Amygdala (tissue), 56 donors: ENCODE results near the gene FFAR4.

ENCODE experiments used
- DNase-seq, 56 donors: peaks; one replicate each; lab custom pipeline; 2025; lab: John Stamatoyannopoulos, UW

FFAR4 gene

DNA sequence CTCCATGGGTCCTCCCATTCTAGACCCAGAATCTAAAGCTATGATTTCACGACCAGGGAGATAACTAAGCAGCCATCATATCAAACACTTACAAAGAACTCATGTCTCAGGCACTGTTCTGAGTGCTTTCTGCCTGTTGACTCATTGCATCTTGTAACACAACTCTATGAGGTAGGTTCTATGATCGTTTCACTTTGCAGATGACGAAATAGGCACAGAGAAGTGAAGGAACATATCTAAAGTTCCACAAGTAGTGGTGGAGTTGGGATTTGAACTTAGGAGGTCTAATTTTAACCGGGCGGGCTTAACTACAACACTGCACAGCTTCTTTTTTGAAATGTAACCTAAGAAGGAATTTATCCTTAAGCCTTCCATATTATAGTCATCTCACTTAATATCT lies 31.7 kb downstream of the FFAR4 start:
- DNase-seq, result no peak

- DNase-seq, result no peak
These were observed 32.9 kb downstream of the FFAR4 start for GRCh38 chr10:93599335-93599734.

GRCh38 chr10:93599778-93600177 lies 33.3 kb downstream of the FFAR4 start:
- DNase-seq, result no peak

DNA sequence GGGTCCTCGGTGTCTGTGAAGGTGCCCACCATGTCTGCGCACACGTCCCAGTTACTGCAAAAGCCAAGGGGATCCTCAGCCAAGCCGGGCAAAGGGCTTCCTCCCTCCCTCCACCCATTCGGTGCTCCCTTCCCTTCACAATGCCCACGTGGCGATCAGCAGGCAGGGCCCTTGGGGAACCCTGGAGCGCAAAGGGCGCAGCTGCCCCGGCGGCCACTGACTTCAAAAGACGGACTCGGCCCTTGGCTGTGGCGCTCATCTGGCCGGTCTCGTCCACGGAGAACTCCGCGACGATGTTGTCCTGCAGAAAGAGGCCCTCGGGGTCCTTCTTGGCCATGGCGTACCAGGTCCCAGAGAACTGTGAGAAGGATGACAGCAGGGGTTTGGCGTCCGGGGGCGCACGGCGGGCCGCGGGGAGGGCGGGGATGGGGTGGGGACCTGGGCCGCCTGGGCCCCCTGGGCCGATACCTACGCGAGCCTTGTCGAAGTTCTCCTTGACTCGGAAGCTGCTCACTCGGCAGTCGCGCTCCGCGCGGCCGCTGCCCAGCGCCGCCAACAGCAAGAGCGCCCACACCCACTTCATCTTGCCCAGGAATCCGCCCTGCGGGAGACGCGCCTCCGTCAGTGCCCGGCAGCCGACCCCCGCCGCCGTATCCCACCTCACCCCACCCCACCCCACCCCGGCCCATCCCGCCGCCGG lies 34.1 kb downstream of the FFAR4 start:
- peak in 4 of 56 donors; percentile 10 to 61 (median 18) for DNase-seq

DNA sequence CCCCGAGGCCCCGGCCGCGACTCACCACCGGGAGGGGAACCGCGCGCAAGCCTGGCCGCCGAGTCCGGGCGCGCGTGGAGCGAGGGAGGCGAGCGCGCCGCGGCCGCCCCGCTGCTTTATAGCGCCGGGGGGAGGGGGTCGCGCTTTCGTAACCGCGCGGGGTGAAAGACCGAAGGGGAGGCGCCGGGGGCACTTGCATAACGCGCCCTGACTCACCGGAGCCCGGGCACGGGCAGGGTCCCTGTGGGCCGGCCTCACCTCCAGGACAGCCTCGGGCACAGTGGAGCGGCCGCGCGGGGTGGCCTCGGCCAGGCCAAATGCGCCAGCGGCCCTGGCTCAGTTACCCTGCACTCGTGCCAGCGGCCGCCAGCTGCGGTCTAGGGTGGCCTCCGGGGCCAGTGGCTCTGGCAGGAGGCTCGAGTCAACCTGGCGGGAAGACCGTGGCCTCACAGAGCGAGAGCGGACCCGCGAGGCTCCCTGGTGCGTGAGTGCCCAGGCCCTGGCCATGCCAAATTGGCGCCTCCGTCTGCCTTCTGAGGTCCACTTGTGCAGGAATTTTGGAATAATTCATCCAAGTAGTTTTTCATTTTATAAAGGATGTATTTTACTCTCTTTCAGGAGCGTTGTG lies 34.8 kb downstream of the FFAR4 start, which contains the start of gene RBP4:
TSS of gene RBP4 (minus strand) at position 90 of the 628 bp plus-strand sequence. CDS start 207 bp downstream, outside the sequence.
- peak in 4 of 56 donors; percentile 6 to 61 (median 14) for DNase-seq

DNA sequence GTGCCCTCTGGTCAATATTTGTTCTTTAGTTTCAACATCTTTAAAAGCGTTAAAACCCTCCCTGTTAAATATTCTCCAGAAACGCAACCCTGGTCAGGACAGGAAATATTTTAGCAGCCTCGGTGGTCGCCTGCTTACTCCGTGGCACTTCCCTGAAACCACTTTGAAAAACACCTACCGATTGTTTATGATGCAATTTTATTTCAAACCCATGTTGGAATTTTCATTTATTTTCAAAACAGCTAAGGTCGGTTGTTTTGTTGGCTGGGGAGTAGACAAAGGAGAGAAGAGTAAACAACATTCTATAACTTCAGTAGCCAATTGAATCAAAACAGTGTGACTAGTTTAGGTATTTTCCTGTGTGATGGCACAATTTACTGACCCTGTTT lies 35.3 kb downstream of the FFAR4 start:
- DNase-seq, result no peak

DNA sequence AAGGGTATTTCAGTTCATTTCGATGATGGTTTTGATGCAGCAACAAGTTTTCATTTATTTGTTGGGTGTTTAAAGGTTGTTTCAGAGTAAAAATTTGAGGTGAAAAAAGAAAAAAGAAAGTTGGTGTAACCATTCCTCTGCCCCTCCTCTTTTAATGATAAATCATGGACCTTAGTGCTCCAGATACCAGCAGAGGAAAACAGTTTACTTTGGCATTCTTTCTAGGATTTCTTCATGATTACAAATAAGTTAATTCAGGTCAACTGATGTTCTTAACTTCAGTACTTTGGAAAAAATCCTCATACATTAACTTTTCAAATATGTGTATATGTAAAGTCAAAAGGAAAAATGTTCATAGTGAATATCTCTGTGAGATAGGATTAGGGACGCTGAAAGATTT lies 36.6 kb downstream of the FFAR4 start:
- no peak for DNase-seq

GRCh38 chr10:93604146-93604545 lies 37.7 kb downstream of the FFAR4 start:
- no peak for DNase-seq

GRCh38 chr10:93608421-93608820 lies 42.0 kb downstream of the FFAR4 start:
- no peak for DNase-seq

GRCh38 chr10:93612311-93612710 lies 45.8 kb downstream of the FFAR4 start, which contains the start of gene PDE6C:
Gene PDE6C (plus strand): TSS chr10:93612537. CDS start chr10:93612726, 189 bp downstream.
- DNase-seq, result no peak

DNA sequence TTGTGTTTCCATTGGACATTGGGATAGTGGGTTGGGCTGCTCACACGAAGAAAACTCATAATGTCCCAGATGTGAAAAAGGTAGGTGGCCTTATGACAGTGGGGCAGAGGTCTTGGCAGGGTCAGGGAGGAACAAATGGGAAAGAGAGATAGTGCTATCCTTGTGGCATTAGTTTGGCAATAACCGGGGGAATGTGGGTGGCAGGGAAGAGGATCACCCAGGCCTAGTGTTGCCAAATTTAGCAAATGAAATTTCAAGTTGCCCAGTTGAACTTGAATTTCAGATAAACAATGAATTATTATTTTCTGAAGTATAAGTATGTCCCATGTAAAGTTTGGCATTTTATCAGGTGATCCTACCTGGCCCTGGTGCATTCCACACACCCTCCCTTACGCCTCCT lies 46.7 kb downstream of the FFAR4 start:
- no peak for DNase-seq

DNA sequence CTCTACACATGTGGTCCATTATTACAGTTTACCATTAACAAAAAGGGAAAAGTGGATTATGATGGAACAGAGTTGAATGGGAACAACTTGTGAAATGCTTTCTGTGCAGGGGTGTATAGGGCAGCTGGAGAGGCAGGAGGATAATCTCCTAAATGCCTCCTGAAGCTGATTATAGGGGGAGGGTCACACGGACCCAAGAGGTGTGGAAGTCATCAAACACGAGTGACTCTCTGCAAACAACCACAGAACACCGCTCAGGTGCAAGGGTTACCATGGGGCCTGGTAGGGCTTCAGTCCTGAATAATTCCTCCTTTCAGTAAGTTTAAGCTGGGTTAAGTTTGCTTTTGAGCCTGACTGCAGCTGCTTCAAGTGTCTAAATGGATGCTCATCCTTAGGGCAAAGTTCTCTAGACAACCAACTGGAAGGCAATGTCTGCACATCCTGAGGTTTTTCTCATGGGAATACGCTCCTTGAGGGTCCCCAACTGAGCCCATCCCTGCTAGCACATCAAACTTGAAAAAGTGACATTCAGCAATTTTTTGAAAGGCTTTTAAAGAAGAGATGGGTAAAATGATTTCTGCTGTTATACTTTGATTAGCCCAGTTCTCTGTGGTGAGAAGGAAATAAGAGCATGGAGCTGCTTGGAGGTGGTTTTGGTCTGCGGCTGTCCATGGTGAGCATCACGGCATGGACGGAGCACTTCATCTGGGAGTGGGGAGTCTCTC lies 47.8 kb downstream of the FFAR4 start:
- DNase-seq, result no peak

DNA sequence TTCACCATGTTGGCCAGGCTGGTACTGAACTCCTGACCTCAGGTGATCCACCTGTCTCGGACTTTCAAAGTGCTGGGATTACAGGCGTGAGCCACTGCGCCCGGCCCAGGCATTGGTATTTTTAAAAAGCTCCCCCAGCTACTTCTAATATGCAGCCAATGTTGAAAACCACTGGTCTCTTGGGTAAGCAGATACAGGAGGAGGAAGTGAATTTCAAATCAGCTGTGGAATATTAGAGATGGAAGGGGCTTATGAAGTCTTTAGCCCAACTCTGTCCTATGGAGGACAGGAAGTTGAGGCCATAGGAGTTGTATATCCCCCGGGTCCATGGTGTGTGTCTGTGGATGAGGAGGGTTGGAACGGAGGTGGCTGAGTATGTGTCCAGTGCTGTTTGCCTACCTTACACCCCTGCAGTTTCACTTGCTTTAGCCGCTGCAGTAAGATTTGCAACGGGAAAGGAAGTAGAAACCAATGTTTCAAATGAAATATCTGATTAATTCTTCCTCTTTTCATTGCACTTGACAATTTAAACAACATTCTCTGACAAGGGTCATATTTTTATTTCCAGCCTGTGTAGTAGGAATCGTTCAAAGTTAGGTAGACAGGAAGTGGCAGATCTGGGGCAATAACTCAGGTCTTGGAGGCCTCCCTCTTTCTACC lies 49.2 kb downstream of the FFAR4 start:
- DNase-seq, result no peak

GRCh38 chr10:93620925-93621324 lies 54.5 kb downstream of the FFAR4 start:
- no peak for DNase-seq

DNA sequence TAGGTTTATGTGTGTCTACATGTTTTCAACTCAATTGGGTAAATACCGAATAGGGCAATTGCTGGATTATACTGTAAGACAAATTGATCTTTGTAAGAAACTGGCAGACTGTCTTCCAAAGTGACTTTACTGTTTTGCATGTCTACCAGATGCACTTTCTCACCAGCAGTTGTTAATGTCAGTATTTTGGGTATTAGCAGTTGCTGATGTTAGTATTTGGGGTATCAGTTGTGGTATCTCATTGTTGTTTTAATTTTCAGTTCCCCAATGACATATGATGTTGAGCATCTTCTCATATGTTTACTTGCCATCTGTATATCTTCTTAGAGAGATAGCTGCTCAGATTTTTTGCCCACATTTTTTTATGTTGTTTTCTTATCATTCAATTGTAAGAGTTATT lies 56.5 kb downstream of the FFAR4 start:
- DNase-seq, result no peak

DNA sequence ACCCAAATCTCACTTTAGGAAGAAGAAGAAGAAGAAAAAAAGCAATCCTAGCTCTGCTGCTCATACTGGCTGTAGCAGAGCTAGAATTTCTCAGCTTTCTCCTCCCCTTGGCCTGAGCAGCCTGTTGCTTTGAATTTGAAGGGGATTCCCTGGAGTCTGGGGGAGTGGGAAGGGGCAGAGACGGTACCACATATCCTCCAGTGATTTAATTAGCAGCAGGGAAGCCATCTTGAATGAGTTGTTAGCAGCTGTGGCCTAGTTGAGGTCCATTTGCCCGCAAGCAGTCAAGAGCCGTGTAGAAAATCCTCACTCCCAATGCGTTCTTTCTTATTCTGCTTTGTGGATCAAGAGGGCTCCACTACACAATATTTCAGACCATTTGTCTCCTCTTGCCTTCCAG lies 62.4 kb downstream of the FFAR4 start:
- no peak for DNase-seq

- DNase-seq, result no peak
These were observed 63.3 kb downstream of the FFAR4 start for GRCh38 chr10:93629647-93630305.

GRCh38 chr10:93630625-93631557 lies 64.4 kb downstream of the FFAR4 start:
- peak in 1 of 56 donors; percentile 9 for DNase-seq
